Esophagus squamous epithelium (tissue), 4 donors: Measurements from ENCODE around the gene MDFI.

Experiments used
- POLR2A ChIP-seq, 4 donors: fragments of 450-650 bp; IDR thresholded peaks; one replicate each; pipeline ENCODE4 v1.6.1; 2017; ENCODE audit warnings: antibody characterized with exemption in 4 of 4, mild to moderate bottlenecking in 4 of 4, moderate library complexity in 3 of 4
- TF ChIP-seq, protein P1 (sequence below), 6 experiments: fragments of 450-650 bp in 4 of 6; fragments of 200-600 bp in 2 of 6; sonication (generic) in 2 of 6; IDR thresholded peaks; one replicate each; pipeline ENCODE4 v1.5.1; 2016 to 2019; ENCODE audit warnings: antibody characterized with exemption in 6 of 6, mild to moderate bottlenecking in 4 of 6, moderate library complexity in 4 of 6

- TF ChIP-seq, protein P1, sequence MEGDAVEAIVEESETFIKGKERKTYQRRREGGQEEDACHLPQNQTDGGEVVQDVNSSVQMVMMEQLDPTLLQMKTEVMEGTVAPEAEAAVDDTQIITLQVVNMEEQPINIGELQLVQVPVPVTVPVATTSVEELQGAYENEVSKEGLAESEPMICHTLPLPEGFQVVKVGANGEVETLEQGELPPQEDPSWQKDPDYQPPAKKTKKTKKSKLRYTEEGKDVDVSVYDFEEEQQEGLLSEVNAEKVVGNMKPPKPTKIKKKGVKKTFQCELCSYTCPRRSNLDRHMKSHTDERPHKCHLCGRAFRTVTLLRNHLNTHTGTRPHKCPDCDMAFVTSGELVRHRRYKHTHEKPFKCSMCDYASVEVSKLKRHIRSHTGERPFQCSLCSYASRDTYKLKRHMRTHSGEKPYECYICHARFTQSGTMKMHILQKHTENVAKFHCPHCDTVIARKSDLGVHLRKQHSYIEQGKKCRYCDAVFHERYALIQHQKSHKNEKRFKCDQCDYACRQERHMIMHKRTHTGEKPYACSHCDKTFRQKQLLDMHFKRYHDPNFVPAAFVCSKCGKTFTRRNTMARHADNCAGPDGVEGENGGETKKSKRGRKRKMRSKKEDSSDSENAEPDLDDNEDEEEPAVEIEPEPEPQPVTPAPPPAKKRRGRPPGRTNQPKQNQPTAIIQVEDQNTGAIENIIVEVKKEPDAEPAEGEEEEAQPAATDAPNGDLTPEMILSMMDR (IDR thresholded peaks at IDR 0.05): no peak
- TF ChIP-seq POLR2A (IDR thresholded peaks at IDR 0.05): no peak
Measured at GRCh38 chr6:41642090-41642959, 4.1 kb downstream of the MDFI start.
